ENCODE data around the gene GEMIN8.

- no peak for TF ChIP-seq CTCF (IDR thresholded peaks at IDR 0.05 in 8 of 11, conservative IDR thresholded peaks at IDR 0.05 in 3 of 11)
- no peak for TF ChIP-seq POLR2A (IDR thresholded peaks at IDR 0.05)
Measured at GRCh38 chrX:14017399-14017798, 12.3 kb downstream of the GEMIN8 start.
